Stimulated activated CD8-positive, alpha-beta memory T cell treated with anti-CD3 and anti-CD28 coated beads, Interleukin-7, amount 100 ng/mL, for 1 hour (primary cell): ENCODE results near the gene TOMM6.
"Not testable (repeated sequence)": the region's sequence is repeated elsewhere in the genome, so short reads cannot be mapped to it uniquely, and the experiment has no call there.

Experiments used
- DNase-seq, 2 donors: peaks; one replicate each; pipeline ENCODE4 v3.0.0-alpha.2; 2020; ENCODE audit warnings: low read depth in 2 of 2

Gene TOMM6

DNA sequence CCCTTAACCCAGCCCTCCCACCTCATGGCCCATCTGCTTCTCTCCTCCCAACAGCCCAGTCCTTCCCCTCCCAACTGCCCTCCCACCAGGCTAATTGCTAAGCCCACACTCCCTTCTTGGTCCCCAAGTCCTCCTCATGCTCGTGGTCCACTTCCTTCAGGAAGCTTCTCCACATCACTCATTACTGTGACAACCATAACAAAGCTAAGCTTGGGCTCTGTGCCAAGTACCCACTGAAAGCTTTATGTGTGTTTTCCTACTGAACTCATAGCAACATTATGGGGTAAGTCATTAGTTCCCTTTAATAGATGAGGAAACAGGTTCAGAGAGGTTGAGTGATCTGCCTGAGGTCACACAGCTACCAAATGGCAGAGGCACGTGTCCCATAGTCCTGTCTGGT lies 24.0 kb upstream of the TOMM6 start:
- DNase-seq = no peak

DNA sequence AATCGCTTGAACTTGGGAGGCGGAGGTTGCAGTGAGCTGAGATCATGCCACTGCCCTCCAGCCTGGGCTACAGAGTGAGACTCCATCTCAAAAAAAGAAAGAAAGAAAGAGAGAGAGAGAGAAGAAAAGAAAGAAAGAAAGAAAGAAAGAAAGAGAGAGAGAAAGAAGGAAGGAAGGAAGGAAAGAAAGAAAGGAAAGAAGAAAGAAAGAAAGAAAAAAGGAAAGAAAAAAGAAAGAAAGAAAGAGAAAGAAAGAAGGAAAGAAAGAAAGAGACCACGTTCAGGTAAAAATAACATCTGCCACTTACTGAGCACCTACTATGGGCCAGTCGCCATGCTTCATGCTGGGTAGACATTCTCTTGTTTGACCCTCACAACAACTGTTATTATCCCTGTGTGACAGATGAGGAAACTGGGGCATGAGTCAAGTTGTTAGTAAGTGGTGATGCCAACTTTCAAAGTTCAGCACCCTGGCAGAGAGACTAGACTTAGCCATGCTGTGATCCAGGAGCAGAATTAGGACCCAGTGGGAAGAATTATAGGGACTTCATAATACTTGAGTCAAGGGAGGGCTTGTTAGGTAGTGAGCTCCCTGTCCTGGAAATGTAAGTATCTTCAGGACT lies 21.3 kb upstream of the TOMM6 start:
- DNase-seq = not testable (repeated sequence)

DNA sequence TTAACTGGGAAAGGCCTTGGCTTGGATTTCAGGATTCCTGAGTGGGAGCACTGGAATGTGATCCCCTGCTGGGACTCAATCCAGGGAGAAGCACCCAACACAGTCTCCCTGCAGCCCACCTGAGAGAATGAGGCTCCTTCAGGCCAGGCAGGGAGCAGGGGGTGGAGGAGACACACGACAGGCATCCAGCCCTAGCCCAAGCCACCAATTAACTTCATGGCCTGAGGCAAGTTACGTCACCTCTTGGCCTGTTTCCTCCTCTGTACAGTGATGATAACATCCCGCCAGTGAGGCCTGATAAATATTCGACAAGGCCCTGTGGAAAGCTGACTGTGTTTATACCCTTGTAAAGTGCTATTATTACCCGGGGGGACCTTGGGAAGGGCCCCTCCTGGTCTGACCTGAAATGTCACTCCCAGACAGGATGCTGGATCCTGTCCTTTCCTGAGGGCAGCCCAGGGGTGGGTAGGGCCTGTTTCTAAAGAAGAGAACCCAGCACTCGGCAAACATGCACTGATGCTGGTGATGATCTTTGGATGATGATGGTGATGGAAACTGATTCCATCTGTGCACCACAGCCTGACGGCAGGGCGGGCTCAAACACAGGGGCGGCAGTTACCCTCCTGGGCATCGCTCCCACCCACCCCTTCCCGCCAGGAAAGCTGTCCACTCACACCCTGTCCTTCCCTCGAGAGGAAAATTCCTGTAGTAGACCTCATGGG lies 20.2 kb upstream of the TOMM6 start:
- DNase-seq = no peak

DNA sequence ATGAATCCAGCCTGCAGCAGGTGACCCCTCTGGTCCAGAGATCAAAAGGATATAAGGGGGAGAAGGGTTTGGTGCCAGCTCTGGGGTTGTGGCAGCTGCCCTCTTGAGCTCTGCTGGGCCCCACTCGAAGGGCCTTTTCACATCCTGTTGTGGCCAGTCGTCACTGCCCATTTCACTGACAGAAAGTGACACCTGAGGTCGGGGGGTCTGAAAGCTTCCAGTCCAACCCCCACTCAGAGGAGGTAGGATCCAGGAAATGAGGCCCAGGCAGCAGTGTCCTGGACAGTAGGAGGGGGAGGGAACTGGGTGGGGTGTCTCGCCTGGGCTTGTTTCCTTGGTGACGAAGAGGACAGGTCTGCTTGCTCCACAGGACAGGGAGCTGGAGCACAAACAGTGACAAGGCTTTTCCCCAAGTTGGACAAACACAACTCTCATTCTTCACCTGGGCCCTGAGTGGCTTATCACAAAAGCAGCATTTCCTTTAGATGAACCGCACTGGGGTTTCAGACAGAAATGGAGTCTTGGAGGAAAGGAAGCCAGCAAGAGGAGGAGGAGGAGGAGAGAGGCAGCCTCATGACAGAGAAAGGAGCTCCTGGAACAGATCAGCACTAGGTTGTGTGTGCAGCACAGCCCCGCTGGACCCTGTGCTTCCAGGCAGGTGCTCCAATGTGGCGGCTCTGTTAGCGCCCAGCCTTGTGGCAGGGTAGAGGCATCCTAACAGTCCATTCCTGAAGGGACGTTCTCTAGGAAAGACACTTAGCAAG lies 18.8 kb upstream of the TOMM6 start:
- no peak for DNase-seq

DNA sequence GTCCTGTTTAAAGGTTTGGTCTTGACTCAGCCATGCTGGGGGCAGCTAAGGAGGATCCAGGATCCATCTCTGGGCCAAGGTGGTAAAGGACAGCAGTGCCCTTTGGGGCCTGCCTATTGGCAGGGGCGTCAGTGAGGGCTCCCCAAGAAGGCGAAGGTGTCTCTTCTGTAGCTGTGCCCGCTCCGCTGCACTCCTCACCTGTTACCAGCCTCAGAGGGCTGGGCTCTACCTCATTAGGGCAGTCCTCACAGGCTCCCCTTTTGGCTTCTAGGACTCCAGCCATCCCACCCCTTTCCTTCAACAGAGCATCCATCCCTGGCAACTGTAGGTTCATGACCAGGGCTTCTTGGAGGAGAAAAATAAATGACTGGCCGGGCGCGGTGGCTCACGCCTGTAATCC lies 18.1 kb upstream of the TOMM6 start:
- DNase-seq = no peak

DNA sequence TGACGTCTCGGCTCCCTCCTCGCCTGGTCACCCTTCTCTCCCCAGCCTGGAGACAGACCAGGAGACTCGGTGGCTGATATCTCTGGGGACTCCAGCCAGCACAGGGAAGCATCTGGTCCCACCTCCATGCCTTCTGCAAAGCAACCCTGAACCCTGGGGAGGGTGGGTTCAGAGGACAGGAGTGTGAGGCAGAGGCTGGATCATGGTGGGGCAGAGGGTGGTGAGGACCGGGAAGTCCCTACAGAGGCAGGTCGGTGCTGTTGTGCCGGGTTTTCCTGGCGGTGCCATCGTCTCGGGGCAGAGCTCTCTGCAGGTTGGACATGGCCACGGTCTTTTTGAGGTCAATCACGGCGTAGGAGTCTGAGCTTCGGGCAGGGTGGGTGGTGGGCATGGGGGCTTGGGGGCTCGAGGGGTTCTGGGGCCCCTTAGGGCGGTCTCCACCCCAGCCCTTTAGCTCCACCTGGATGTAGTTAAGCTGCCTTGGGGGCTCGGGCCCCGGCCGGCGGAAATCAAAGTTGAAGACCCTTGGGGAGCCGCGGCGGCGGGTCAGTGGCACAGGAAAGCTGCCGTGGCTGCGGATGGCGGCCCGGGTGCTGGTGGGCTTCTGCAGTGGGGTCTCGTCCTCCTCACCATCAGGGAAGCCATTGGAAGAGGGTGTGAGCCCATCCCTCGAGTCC lies 17.0 kb upstream of the TOMM6 start:
- no peak for DNase-seq

DNA sequence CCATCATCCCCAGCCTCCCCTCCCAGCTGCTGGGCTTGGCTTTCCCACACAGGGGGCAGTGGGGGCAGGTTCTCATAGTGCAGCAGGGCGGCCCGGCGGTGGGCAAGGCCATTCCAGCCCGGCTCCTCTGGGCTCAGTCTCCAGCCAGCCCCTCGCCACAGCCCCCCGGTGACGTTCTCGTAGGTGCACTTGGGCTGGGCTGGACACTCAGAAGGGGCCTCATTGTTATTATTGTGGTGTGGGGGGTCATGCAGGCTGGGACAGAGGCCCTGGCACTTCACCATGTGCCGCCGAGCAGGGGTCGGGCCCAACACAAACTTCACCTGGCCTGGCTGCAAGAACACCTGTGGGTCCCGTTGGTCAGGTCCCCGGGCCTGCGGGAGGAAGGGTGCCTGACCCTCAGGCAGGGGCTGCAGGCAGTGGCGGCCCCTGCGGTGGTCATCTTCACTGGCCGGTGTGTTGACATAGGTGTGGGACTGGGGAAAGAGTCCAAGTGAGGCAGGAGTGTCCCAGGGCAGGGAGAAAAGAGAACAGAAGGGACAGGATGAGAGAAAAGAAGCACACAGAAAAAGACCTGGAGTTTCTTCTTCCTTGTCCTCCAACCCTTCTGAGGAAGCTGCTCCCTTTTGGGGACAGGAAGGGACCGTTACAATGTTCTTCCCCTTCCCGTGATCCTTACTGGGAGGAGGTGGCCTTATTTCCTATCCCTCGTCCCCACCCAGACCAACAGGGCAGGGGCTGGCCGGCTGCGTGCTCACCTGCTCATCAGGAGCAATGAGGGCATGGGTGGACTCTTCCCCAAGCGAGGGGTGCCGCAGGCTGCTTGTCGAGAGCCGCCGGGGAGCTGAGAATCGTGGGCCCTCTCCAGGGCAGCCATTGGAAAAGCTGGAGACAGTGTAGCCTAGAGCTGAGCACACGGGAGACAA lies 16.2 kb upstream of the TOMM6 start:
- DNase-seq = no peak

DNA sequence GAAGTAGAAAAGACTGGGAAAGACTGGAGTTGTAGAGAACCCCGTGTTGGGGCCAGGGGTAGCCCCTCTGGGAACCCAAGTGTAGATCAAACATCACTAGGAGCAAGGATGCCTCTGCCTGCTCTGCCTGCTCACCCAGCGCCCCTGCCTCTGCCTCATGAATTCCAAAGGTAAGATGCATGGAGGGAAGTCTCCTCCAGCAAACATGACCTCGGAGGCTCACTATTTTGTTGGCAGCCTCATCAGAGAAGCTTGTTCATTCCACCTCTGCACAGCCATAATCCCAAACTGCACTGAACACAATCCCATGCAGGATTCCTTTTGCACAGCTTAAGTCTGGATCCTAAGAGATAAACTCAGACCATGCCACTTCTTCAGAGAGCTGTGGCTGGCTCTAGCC lies 12.7 kb upstream of the TOMM6 start:
- DNase-seq = no peak

DNA sequence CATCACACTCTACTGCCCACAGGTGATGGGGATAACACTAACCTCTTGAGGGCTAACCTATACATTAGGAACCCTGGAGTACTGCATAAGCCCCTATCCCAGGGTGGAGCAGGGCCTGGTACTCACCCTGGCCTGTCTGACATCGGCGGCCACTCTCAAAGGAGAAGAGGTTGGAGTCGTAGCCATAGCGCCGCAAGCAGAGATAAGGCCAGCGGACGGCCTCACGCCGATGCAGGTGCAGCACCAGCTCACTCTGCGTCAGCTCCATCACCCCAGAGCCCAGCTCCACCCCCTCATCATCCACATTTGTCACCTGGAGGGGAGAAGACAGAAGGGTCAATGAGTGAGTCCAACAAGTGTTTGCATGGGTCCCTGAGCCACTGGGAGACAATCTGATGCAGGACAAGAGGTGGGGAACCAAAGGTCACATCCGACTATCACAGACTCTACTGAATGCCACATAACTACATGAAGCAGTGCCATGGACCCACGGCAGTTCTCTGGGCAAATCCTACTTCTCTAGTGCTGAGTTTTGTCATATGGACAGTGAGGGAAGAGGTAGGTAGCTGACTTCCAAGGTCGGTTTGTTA lies 12.1 kb upstream of the TOMM6 start:
- DNase-seq = no peak

DNA sequence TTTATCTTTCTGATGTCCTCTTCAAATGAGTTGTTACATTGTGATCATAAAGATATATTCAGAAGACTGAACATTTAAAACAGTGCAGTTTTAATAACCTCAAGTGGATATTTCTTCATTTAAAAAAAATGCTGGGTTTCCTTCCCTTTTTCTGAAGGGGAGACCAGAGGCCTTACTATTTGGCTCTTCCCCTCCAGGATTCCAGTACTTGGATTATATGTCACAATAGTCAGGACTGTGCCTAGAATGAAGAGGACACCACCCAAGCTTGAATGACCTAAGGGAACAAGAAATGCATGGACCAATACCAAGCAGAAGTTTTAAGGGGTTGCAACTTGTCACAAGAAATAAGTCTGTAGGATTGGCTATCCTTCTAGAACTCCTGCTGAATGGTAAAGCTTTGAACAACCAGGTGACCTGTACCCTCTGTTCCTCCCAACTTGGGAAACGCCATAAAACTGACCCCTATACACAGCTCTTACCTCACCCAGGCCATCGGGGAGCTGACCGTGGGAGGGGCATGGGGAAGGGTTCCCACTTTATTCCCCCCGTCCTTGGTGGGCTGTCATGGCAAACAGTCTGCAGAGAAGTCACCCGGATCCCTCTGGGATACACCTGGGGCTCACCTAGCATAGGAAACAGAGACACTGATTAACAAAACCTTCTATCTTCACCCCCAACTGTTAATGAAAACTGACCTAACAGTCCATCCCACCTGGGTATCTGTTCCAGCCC lies 9.8 kb upstream of the TOMM6 start:
- no peak for DNase-seq

DNA sequence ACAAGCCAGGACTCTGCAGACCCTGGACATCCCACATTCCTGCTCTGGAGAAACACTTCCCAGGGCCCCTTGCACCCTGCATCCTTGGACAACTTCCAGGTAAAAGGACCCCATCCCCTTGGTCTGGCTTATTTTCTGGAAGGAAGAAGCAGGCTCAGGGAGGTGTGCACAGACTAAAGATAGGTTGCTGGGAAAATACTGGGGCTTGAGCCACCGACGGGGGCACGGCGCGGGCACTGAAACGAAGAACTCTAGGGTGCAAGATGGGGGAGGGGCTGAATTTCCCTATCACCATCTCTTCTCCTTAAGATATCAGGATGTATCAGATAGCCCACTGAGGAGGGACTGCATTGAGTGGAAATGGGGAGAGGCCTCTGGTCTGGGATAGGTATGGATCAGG lies 8.6 kb upstream of the TOMM6 start:
- no peak for DNase-seq

DNA sequence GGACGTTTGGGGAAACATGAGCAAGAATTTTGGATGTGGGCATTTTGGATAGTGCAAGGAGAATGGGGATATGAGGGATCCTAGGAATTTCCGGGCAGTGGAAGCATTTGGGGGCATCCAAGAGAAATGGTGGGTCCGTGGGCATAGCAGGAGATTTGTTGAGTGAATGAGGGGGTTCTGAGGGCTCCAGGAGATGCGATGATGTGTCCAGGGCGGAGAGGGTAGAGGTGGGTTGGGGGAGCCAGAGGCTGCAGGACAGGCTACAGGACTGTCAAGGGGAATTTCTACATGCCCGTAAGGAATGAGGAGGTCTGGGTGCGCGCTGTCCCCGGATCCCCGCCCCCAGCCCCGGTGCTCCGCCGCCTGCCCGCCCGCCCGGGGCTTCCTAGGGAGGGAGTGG lies 8.2 kb upstream of the TOMM6 start:
- DNase-seq = no peak

DNA sequence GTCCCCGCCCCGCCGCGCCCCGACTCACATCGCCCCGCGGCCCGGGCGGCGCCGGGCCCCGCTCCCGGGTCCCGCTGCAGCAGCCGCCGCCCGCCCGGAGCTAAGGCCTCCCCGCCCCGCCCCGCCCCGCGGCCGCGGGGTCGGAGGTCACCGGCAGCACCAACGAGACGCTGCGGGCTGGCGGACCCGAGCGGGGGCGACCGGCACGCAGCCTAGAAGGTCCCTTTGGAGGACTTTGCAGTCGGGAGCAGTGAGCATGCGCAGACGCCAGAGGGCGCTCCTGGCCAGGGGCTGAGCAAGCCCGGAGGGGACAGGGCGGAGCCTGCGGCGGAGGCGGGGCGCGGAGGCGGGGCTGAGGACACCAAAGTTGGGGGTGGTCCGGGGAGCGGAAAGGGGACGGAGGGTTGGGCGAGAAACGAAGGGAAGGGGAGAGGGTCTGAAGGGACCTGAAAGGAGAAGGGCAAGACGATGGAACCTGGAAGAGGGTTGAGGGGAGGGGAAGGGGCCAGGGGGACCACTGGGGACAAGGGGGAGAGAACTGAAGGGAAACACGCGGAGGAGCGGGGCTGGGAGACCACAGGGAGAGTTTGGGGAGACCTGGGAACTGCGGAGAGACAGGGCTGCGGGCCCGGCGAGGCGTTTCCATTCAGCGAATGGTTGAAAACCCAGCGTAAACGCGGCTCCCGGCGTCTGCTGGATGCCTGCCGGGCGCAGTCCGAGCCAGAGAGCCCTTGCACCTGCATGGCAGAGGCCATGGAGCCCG lies 7.5 kb upstream of the TOMM6 start, which contains the start of gene FRS3:
Gene FRS3, minus strand, starts transcription at position 113 of the 763 bp plus-strand sequence. CDS start 2,913 bp downstream, outside the sequence.
- peak; percentile 99 to 100 for DNase-seq

DNA sequence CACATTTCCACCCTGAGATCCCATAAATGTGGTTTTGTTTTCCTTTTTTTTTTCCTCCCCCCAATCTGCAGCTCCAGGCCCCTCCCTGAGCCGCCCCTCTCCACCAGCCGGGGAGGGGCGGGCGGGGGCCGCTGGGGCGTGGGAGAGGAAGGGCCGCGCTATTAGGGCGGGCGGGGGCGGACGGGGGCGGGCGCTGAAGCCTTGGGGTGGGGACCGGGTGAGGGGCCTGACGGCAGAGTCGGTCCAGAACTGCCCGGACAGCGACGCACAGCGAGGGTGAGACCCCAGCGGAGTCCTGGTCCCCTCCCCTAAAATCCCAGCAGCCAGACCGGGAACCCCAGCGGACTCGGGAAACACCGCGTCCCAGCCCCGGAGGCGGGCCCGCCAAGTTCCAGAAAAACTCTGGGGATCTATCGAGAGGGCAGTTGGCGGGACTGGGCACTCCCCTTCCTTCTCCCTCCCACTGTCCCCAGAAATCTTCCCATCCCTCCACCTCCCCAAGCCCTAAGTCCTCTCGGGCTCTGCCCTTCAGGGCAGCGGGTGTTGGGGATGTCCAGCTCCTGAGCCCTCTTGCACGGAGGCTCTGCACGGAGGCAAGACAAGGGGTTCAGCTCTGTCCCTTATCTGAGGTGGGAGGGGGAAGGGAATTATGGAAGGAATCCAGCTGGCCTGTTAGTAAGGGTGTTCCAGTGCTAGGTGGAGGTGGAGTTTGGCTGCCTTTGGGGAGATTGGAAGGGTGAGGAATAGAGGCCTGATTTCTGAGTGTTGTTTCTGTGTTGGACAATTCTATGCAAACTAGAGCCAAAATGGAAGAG lies 6.7 kb upstream of the TOMM6 start, which contains the start of gene PRICKLE4:
Gene PRICKLE4, plus strand, starts transcription at position 232 of the 815 bp plus-strand sequence. CDS start 2,692 bp downstream, outside the sequence.
- no peak for DNase-seq

DNA sequence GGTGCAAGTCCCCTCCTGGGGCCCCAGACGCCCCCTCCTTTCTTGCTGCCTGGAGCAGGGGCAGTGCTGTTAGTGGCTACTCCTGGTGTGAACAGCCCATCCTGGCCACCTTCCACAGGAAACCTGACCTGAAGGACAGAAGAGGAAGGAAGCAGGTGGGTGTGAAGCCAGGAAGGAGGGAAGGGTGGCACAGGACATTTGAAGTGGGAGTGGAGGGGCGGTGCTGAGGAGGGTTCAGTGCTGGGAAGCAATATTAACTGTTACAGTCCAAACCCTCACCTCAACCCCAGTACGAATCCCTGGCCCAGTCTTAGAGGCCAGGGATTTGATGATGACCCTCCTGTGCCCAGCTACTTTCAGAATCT lies 6.1 kb upstream of the TOMM6 start:
- no peak for DNase-seq

DNA sequence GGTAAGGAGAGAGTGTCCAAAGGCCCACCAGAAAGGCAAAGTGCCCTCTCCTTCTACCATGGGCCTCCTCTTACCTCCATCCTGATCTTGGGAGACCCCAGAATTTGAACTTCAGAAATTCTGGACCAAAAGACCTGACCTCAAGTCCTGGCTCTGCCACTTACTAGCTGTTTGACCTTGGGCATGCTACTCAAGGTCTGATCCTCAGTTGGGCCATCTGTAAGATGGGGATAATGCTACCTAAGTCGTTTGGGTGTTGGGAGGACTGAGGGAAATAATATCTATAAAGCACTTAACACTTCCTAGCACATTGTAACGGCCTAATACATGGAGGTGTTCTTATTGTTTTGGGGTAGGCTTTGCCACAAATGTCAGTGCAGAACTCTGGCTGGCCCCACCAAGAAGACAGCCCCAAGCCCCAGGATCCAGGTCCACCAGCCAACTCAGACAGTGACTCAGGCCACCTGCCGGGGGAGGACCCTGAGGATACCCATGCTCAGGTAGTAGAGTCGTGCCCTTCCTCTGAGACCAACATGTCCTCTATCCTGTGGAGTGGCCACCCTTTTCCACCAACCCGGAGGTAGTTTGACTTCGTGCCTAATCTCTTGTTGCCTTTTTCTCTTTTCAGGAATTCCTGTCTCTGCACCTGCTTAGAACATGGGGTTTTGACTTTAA lies 4.3 kb upstream of the TOMM6 start:
- no peak for DNase-seq

DNA sequence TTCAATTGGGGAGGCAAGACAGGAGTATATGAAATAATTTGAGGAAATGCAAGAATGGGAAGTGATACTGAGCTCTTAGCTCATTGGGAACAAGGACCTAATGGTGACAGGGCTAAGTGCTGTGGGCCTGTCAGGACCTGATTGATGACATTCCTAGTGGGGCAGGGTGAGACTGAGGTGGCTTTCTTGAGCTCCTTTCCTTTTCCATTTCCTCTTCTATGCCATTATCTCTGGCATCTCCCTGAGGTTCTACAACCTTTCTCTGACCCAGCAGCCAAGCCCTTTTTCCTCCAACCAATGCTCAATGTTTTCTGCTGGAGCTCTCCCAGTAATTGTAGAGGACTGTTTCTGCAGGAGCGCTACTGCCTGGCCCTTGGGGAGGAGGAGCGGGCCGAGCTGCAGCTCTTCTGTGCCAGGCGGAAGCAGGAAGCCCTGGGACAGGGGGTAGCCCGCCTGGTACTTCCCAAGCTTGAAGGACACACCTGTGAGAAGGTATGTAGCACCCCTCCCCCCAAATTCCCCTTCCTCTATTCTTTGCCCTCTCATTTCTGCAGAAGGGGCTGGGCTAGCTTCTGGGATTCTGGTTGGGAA lies 2.8 kb upstream of the TOMM6 start:
- no peak for DNase-seq
